Endothelial cell of umbilical vein (primary cell): ENCODE measurements around the gene ABLIM2. TPM values are rescaled to one million over a fixed set of nuclear protein-coding genes. Genes with fewer than 3 reads are reported as not detected.

Experiments used
- BruUV-seq: library from RNA; stranded (reverse); fragments of 400-500 nt; replicated peaks from 2 replicates; lab custom pipeline; 2021; lab: Mats Ljungman, UMichigan
- CTCF ChIA-PET: fragments of 300-600, 350-600 bp; sonication (Branson Sonifier 250); formaldehyde crosslinking; loops from one replicate; lab custom pipeline; 2021; ENCODE audit warnings: antibody characterized with exemption, inconsistent platforms; lab: Charles Lee
- POLR2A ChIA-PET: fragments of 300-600, 350-600 bp; sonication (Branson Sonifier 250); formaldehyde crosslinking; loops from one replicate; lab custom pipeline; 2021; ENCODE audit warnings: antibody characterized with exemption, inconsistent platforms; lab: Charles Lee
- DNase-seq: peaks from one replicate; pipeline ENCODE4 v3.0.0-alpha.2; 2011; ENCODE audit warnings: low read depth, low spot score
- FAIRE-seq: peaks from 2 replicates; lab custom pipeline; 2011; peaks lifted over from hg19 to GRCh38; lab: Jason Lieb, UNC
- H2AFZ ChIP-seq: 2 replicates; pipeline ENCODE4 v1.6.0; 2012; ENCODE audit warnings: low read depth, low read length, control low read depth, inconsistent platforms
- H3K27ac ChIP-seq: 2 replicates; pipeline ENCODE4 v1.5.1; 2011; ENCODE audit warnings: low read depth, mild to moderate bottlenecking, control low read depth, low read length, moderate library complexity; ENCODE audit not compliant: insufficient read depth
- H3K27me3 ChIP-seq, 2 experiments: 2 replicates each; pipeline versions ENCODE4 v1.6.0 to v1.6.1; 2011; ENCODE audit warnings: low read length in 2 of 2, mixed read lengths in 1 of 2; ENCODE audit not compliant: control insufficient read depth in 2 of 2, insufficient read depth in 2 of 2
- H3K36me3 ChIP-seq, 2 experiments: 2 replicates in 1 of 2; 3 replicates in 1 of 2; pipeline ENCODE4 v1.5.1; 2011; ENCODE audit warnings: low read length in 2 of 2, mild to moderate bottlenecking in 1 of 2, moderate library complexity in 1 of 2; ENCODE audit not compliant: control insufficient read depth in 2 of 2, insufficient read depth in 2 of 2; ENCODE audit errors: extremely low read depth in 1 of 2
- H3K4me1 ChIP-seq: 3 replicates; pipeline ENCODE4 v1.5.1; 2011; ENCODE audit warnings: mild to moderate bottlenecking, low read length; ENCODE audit not compliant: control insufficient read depth, insufficient read depth; ENCODE audit errors: extremely low read depth
- H3K4me2 ChIP-seq: 2 replicates; pipeline ENCODE4 v1.6.1; 2011; ENCODE audit warnings: low read length, control low read depth, mixed read lengths; ENCODE audit not compliant: insufficient read depth
- H3K4me3 ChIP-seq, 3 experiments: fragments of 200-600 bp in 1 of 3; sonication (generic), shearing (Covaris generic) in 1 of 3; replicated peaks in 1 of 3; 2 replicates each; pipeline ENCODE4 v1.5.1; 2011 to 2016; ENCODE audit warnings: control low read depth in 3 of 3, low read length in 3 of 3, mild to moderate bottlenecking in 2 of 3, inconsistent platforms in 1 of 3, low read depth in 1 of 3, moderate library complexity in 1 of 3; ENCODE audit not compliant: insufficient read depth in 1 of 3
- H3K79me2 ChIP-seq: 2 replicates; pipeline ENCODE4 v1.6.0; 2012; ENCODE audit warnings: low read length, inconsistent platforms; ENCODE audit not compliant: control insufficient read depth, insufficient read depth
- H3K9ac ChIP-seq: replicated peaks from 2 replicates; pipeline ENCODE3; 2011; ENCODE audit warnings: low read length, control low read depth; ENCODE audit not compliant: insufficient read depth; ENCODE audit errors: extremely low read depth
- H3K9me1 ChIP-seq: replicated peaks from 3 replicates; pipeline ENCODE4 v1.6.0; 2011; ENCODE audit warnings: mild to moderate bottlenecking, low read length; ENCODE audit not compliant: control insufficient read depth, insufficient read depth; ENCODE audit errors: extremely low read depth
- H3K9me3 ChIP-seq: replicated peaks from 2 replicates; pipeline ENCODE4 v1.5.1; 2012; ENCODE audit warnings: low read length, inconsistent platforms; ENCODE audit not compliant: control insufficient read depth, insufficient read depth
- H4K20me1 ChIP-seq: replicated peaks from 2 replicates; pipeline ENCODE3; 2011; ENCODE audit warnings: mild to moderate bottlenecking, low read length; ENCODE audit not compliant: control insufficient read depth, insufficient read depth; ENCODE audit errors: extremely low read depth
- EZH2 ChIP-seq: IDR thresholded peaks from 2 replicates; pipeline ENCODE4 v1.6.1; 2012; ENCODE audit warnings: borderline replicate concordance, low read depth, mild to moderate bottlenecking, moderate library complexity, low read length, inconsistent platforms; ENCODE audit not compliant: severe bottlenecking
- FOS ChIP-seq: IDR thresholded peaks from 2 replicates; pipeline ENCODE4 v1.6.1; 2011; ENCODE audit warnings: mild to moderate bottlenecking, low read length, moderate library complexity, borderline replicate concordance; ENCODE audit not compliant: insufficient read depth
- GATA2 ChIP-seq: IDR thresholded peaks from 2 replicates; pipeline ENCODE4 v1.7.0; 2011; ENCODE audit warnings: low read depth, mild to moderate bottlenecking, moderate library complexity, mixed read lengths, low read length; ENCODE audit not compliant: insufficient read length, insufficient read depth
- JUN ChIP-seq: IDR thresholded peaks from 2 replicates; pipeline ENCODE4 v1.6.1; 2011; ENCODE audit warnings: borderline replicate concordance, low read depth; ENCODE audit not compliant: insufficient read length, insufficient read depth
- MYC ChIP-seq: IDR thresholded peaks from one replicate; pipeline ENCODE4 v1.6.1; 2011; ENCODE audit warnings: mild to moderate bottlenecking, low read depth, low read length
- POLR2A ChIP-seq: IDR thresholded peaks from 2 replicates; pipeline ENCODE4 v1.6.1; 2012; ENCODE audit warnings: low read depth, mild to moderate bottlenecking, control low read depth, low read length
- POLR2AphosphoS5 ChIP-seq: IDR thresholded peaks from 2 replicates; pipeline ENCODE4 v1.6.1; 2012; ENCODE audit warnings: low read depth, mild to moderate bottlenecking, control low read depth, low read length, moderate library complexity; ENCODE audit not compliant: insufficient read depth
- dilution Hi-C: fragments of 300-500 bp; cut with MboI; formaldehyde crosslinking; loops from one replicate; pipeline ENCODE4 v1.15.0; 2019; ENCODE audit warnings: low sequenced_read_pairs; ENCODE audit not compliant: extremely low pct_ligation_motif_present
- intact Hi-C: fragments of 100-400 bp; cut with micrococcal nuclease; formaldehyde crosslinking; loops from one replicate; pipeline ENCODE4 v1.10.0; 2022
- polyA plus RNA-seq, 4 experiments: library from polyadenylated mRNA; depleted of rRNA in 3 of 4; stranded (reverse) in 3 of 4; unstranded in 1 of 4; fragments of >200 nt; gene quantifications; 2 replicates each; pipeline versions ENCODE4 v1.2.1 to v1.2.3, GENCODE V29; 2011 to 2012; ENCODE audit warnings: missing spikeins in 1 of 4
- total RNA-seq: library from RNA; stranded (reverse); gene quantifications from 2 replicates; pipeline ENCODE4 v1.2.3, GENCODE V29; 2021
- TF ChIP-seq, protein P1 (sequence below): IDR thresholded peaks from 2 replicates; pipeline ENCODE4 v1.6.1; 2011; ENCODE audit not compliant: insufficient read depth, insufficient read length
- TF ChIP-seq, protein P2 (sequence below), 2 donors: IDR thresholded peaks; 1 replicate in 1 of 2; 2 replicates in 1 of 2; pipeline ENCODE4 v1.5.1; 2011; ENCODE audit warnings: low read length in 2 of 2, mild to moderate bottlenecking in 2 of 2, moderate library complexity in 2 of 2, control low read depth in 1 of 2, inconsistent platforms in 1 of 2, low read depth in 1 of 2; ENCODE audit not compliant: insufficient read depth in 1 of 2; ENCODE audit errors: extremely low read depth in 1 of 2

ABLIM2 gene
- total and polyA plus RNA-seq, 2 donors (not counting 3 experiments of a cell fraction or from before 2014, with no cell fraction given) = 0.28 to 0.66 TPM

DNA sequence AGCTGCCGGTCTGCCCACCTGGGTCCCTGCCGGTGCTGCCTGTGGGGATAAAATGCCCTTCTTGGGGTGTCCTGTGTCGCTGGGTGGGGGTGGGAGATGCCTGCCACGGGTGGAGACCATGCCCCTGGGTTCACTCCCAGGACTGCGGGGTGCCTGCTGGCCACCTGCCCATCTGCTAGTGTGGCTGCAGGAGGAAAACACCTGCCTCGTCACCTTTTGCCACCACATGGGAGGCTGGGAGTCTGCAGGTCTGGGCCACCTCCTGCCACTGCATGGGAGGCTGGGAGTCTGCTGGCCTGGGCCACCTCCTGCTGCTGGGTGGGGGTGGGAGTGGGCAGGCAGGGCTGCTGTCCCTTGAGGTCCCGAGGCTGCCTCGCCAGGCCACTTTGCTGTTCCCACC lies 160.2 kb downstream of the ABLIM2 start:
- Histone ChIP-seq H2AFZ (no peak overlapping the region), H3K4me3 (no peak overlapping the region), H3K4me1 (no peaks in the 10 kb centered on the region), H3K4me2 (no peak overlapping the region), H3K79me2 (no peaks in the 10 kb centered on the region), H3K9ac (no peak overlapping the region), H3K36me3 (no peaks in the 10 kb centered on the region), H3K9me3 (no peaks in the 10 kb centered on the region), H4K20me1 (no peaks in the 10 kb centered on the region), H3K9me1 (no peaks in the 10 kb centered on the region), H3K27ac (no peak overlapping the region), H3K27me3 (peaks cover 0 to 4% of the 10 kb centered on the region in 2 experiments)
- DNase-seq (no peak), FAIRE-seq (no peak)
- TF ChIP-seq, protein P1, sequence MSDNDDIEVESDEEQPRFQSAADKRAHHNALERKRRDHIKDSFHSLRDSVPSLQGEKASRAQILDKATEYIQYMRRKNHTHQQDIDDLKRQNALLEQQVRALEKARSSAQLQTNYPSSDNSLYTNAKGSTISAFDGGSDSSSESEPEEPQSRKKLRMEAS = no peak
- no peak for TF ChIP-seq JUN
- TF ChIP-seq, protein P2, sequence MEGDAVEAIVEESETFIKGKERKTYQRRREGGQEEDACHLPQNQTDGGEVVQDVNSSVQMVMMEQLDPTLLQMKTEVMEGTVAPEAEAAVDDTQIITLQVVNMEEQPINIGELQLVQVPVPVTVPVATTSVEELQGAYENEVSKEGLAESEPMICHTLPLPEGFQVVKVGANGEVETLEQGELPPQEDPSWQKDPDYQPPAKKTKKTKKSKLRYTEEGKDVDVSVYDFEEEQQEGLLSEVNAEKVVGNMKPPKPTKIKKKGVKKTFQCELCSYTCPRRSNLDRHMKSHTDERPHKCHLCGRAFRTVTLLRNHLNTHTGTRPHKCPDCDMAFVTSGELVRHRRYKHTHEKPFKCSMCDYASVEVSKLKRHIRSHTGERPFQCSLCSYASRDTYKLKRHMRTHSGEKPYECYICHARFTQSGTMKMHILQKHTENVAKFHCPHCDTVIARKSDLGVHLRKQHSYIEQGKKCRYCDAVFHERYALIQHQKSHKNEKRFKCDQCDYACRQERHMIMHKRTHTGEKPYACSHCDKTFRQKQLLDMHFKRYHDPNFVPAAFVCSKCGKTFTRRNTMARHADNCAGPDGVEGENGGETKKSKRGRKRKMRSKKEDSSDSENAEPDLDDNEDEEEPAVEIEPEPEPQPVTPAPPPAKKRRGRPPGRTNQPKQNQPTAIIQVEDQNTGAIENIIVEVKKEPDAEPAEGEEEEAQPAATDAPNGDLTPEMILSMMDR (IDR thresholded peaks at IDR 0.05; ENCODE audit: extremely low read depth in 1 of 2, insufficient read depth in 1 of 2, low read depth in 1 of 2, low read length in 2 of 2) = no peak
- no peak for TF ChIP-seq GATA2
- no peak for TF ChIP-seq FOS
- TF ChIP-seq POLR2AphosphoS5 = no peak
- TF ChIP-seq POLR2A = no peak
- TF ChIP-seq EZH2 = no peak
- TF ChIP-seq MYC = no peak
- intact Hi-C loops = no loop called here
- dilution Hi-C loops = no loop called here
- POLR2A ChIA-PET = no interaction called here
- CTCF ChIA-PET = no interaction called here
- no TSS peak for BruUV-seq
